Measurements from ENCODE around the gene THAP12. TPM values are rescaled to one million over a fixed set of nuclear protein-coding genes. Genes with fewer than 3 reads are reported as not detected.

Gene THAP12
- total and polyA plus RNA-seq, 10 of the 15 experiments (the other 5 are each of a cell fraction or from before 2014, with no cell fraction given) = 12.6 to 45.6 (median 22.3) TPM

GRCh38 chr11:76318744-76319384 is 62.1 kb downstream of the THAP12 start (continued):
- TF ChIP-seq USF2 (IDR thresholded peaks at IDR 0.05; ENCODE audit: borderline replicate concordance, low read depth, low read length) = no peak
- no peak for TF ChIP-seq CHD2 (IDR thresholded peaks at IDR 0.05; ENCODE audit: borderline replicate concordance, low read depth, low read length)
- TF ChIP-seq CEBPB (IDR thresholded peaks at IDR 0.05; ENCODE audit: borderline replicate concordance in 1 of 2, low read depth in 2 of 2, low read length in 2 of 2) = no peak
- 0 out of 2 replicates have a peak, but pooled peaks have one; percentile 45 for TF ChIP-seq STAT1 (conservative IDR thresholded peaks at IDR 0.05)
- no peak for TF ChIP-seq ASH2L (IDR thresholded peaks at IDR 0.05; ENCODE audit: borderline replicate concordance, low read depth)
- no peak for TF ChIP-seq PRDM15 (CRISPR knock-in tag; IDR thresholded peaks at IDR 0.05)

Measured in GM12878 (cell line).